Vagina (tissue), 2 donors: ENCODE measurements around the gene SLC41A2. TPM values are rescaled to one million over a fixed set of nuclear protein-coding genes. Genes with fewer than 3 reads are reported as not detected.

Experiments used
- DNase-seq, 2 donors: peaks; one replicate each; pipeline ENCODE4 v3.0.0-alpha.2; 2017; ENCODE audit errors: extremely low spot score in 2 of 2
- H3K27ac ChIP-seq: fragments of 200-600 bp; sonication (generic); one replicate; pipeline ENCODE4 v1.5.1; 2019
- H3K27me3 ChIP-seq: fragments of 200-600 bp; sonication (generic); one replicate; pipeline ENCODE4 v1.5.1; 2019
- H3K36me3 ChIP-seq, 2 donors: fragments of 200-600 bp; sonication (generic); one replicate each; pipeline ENCODE4 v1.5.1; 2017 to 2019
- H3K4me1 ChIP-seq: fragments of 200-600 bp; sonication (generic); one replicate; pipeline ENCODE4 v1.5.1; 2019
- H3K4me3 ChIP-seq, 2 donors: fragments of 200-600 bp; sonication (generic); 1 replicate in 1 of 2; 2 replicates in 1 of 2; pipeline ENCODE4 v1.5.1; 2016 to 2019
- H3K9me3 ChIP-seq: fragments of 200-600 bp; sonication (generic); one replicate; pipeline ENCODE4 v1.5.1; 2019
- POLR2A ChIP-seq, 2 donors: fragments of 450-650 bp; IDR thresholded peaks; one replicate each; pipeline ENCODE4 v1.6.1; 2017; ENCODE audit warnings: antibody characterized with exemption in 2 of 2, mild to moderate bottlenecking in 2 of 2, moderate library complexity in 2 of 2
- POLR2AphosphoS5 ChIP-seq, 2 donors: sonication (generic); formaldehyde crosslinking; IDR thresholded peaks; one replicate each; pipeline ENCODE4 v1.9.0; 2017; ENCODE audit warnings: antibody characterized with exemption in 2 of 2, mild to moderate bottlenecking in 2 of 2, low read depth in 1 of 2; ENCODE audit not compliant: insufficient read depth in 1 of 2
- intact Hi-C: fragments of 100-400 bp; cut with DNase I; formaldehyde crosslinking; loops from one replicate; pipeline ENCODE4 v1.15.1; 2023
- total RNA-seq: library from RNA; depleted of rRNA; stranded (reverse); fragments of >200 nt; gene quantifications from one replicate; pipeline ENCODE4 v1.2.3, GENCODE V29; 2016
- TF ChIP-seq, protein P1 (sequence below), 3 experiments: fragments of 450-650 bp in 2 of 3; fragments of 200-600 bp in 1 of 3; sonication (generic) in 1 of 3; IDR thresholded peaks; one replicate each; pipeline ENCODE4 v1.5.1; 2017 to 2019; ENCODE audit warnings: antibody characterized with exemption in 3 of 3, mild to moderate bottlenecking in 2 of 3, moderate library complexity in 2 of 3

SLC41A2 gene, protein sequence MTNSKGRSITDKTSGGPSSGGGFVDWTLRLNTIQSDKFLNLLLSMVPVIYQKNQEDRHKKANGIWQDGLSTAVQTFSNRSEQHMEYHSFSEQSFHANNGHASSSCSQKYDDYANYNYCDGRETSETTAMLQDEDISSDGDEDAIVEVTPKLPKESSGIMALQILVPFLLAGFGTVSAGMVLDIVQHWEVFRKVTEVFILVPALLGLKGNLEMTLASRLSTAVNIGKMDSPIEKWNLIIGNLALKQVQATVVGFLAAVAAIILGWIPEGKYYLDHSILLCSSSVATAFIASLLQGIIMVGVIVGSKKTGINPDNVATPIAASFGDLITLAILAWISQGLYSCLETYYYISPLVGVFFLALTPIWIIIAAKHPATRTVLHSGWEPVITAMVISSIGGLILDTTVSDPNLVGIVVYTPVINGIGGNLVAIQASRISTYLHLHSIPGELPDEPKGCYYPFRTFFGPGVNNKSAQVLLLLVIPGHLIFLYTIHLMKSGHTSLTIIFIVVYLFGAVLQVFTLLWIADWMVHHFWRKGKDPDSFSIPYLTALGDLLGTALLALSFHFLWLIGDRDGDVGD
- total RNA-seq: 19.9 TPM

DNA sequence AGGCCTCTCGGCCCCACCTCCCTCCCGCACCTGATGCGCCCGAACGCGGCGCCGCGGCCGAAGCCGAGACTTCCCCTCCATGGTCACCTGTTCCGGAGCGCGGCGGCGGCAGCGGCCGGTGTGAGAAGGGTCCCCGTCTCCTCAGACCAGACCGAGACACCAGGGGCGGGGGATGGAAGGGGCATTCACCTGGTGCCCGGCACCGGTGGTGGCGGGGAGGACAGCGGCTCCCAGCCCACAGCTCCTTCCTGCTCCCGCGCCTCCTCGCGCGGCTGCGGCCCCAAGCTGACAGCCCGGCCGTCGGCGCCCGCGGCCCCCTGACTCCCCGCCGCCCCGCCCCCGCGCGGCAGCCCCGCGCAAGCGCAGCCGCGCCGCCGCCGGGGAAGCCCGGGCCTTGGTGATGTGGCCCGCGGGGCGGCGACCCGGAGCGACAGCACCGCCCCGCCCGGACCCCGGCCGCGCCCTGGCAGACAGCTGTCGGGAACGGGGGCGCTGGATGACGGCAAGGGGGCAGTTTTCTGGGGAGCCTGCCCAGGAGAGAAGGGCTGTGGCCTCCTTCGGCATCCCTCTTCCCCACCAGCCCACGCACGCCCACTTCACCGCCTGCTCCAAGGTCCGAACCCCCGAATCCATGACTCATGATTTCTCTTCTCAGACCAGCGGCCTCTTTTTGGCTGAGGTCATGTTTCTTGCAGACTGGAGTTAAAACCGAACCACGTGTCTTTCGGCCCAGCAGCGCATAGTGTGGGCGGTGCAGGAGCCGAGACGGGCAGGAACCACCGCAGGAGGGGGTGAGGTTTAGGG lies at the start of gene SLC41A2:
SLC41A2 (minus strand) TSS at position 290 of the 804 bp plus-strand sequence. CDS start 29,763 bp downstream, outside the sequence.
- no peaks in the 10 kb centered on the region for H3K27me3 ChIP-seq
- H3K27ac ChIP-seq: peak within 1 kb of the TSS; percentile 80
- intact Hi-C loops: no loop called here
- peak in 1 of 2 donors; percentile 94 for DNase-seq
- H3K9me3 ChIP-seq: no peaks in the 10 kb centered on the region
- peaks cover 14% of the 10 kb centered on the region for H3K4me1 ChIP-seq
- no peaks in the 10 kb centered on the region for H3K36me3 ChIP-seq
- H3K4me3 ChIP-seq: peak within 1 kb of the TSS; percentile 66 to 96
- TF ChIP-seq, protein P1, sequence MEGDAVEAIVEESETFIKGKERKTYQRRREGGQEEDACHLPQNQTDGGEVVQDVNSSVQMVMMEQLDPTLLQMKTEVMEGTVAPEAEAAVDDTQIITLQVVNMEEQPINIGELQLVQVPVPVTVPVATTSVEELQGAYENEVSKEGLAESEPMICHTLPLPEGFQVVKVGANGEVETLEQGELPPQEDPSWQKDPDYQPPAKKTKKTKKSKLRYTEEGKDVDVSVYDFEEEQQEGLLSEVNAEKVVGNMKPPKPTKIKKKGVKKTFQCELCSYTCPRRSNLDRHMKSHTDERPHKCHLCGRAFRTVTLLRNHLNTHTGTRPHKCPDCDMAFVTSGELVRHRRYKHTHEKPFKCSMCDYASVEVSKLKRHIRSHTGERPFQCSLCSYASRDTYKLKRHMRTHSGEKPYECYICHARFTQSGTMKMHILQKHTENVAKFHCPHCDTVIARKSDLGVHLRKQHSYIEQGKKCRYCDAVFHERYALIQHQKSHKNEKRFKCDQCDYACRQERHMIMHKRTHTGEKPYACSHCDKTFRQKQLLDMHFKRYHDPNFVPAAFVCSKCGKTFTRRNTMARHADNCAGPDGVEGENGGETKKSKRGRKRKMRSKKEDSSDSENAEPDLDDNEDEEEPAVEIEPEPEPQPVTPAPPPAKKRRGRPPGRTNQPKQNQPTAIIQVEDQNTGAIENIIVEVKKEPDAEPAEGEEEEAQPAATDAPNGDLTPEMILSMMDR (IDR thresholded peaks at IDR 0.05): peak in 1 of 3 experiments; percentile 6
- TF ChIP-seq POLR2A (IDR thresholded peaks at IDR 0.05) (no peak), POLR2AphosphoS5 (IDR thresholded peaks at IDR 0.05; ENCODE audit: insufficient read depth in 1 of 2, low read depth in 1 of 2) (peak in 1 of 2 donors; percentile 49)

DNA sequence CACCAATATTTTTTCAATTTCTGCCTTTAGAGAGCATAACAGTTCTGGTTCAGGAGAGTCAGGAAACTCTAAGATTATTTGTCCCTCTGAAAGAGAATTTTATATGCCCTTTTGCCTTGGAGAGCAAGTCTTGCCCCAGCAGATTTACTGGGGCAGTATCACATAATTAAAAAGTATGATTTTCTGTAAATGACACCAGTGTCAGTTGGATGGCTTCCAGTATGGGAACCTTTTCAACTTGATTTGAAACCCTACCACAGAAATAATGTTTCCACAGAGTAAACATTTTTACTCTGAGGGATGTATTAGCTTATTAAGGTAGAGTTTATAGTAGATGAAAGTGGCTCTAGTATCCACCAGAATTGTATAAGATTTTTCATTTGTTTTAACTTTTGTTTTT lies 43.4 kb upstream of the SLC41A2 start:
- intact Hi-C loops: no loop called here
- no peaks in the 10 kb centered on the region for H3K4me1 ChIP-seq
- no peak overlapping the region for H3K27ac ChIP-seq
- H3K36me3 ChIP-seq: peaks cover 0 to 22% of the 10 kb centered on the region in 2 donors
- no peak overlapping the region for H3K4me3 ChIP-seq
- TF ChIP-seq, protein P1 (IDR thresholded peaks at IDR 0.05): no peak
- TF ChIP-seq POLR2A (IDR thresholded peaks at IDR 0.05): no peak
- DNase-seq: no peak
- H3K9me3 ChIP-seq: no peaks in the 10 kb centered on the region
- no peaks in the 10 kb centered on the region for H3K27me3 ChIP-seq

DNA sequence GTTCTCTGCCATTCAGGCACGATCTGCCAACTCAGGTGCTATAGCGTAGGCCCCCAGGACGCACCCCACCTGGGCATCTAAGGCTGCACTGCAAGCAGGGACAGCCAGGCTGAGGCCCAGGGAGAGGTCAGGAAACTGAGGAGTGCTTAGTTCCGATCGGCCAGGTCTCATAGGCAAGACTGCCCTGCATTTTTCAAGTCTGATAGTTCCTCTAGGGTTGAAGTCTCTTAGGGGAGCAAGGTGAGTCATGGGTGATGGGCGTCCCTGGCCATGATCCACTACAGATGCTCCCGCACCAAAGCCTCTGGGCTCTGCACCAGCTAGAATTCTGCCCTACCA lies 41.2 kb upstream of the SLC41A2 start:
- TF ChIP-seq POLR2AphosphoS5 (IDR thresholded peaks at IDR 0.05; ENCODE audit: insufficient read depth in 1 of 2, low read depth in 1 of 2): no peak
- no peak for TF ChIP-seq POLR2A (IDR thresholded peaks at IDR 0.05)
- TF ChIP-seq, protein P1 (IDR thresholded peaks at IDR 0.05): no peak
- DNase-seq: no peak

DNA sequence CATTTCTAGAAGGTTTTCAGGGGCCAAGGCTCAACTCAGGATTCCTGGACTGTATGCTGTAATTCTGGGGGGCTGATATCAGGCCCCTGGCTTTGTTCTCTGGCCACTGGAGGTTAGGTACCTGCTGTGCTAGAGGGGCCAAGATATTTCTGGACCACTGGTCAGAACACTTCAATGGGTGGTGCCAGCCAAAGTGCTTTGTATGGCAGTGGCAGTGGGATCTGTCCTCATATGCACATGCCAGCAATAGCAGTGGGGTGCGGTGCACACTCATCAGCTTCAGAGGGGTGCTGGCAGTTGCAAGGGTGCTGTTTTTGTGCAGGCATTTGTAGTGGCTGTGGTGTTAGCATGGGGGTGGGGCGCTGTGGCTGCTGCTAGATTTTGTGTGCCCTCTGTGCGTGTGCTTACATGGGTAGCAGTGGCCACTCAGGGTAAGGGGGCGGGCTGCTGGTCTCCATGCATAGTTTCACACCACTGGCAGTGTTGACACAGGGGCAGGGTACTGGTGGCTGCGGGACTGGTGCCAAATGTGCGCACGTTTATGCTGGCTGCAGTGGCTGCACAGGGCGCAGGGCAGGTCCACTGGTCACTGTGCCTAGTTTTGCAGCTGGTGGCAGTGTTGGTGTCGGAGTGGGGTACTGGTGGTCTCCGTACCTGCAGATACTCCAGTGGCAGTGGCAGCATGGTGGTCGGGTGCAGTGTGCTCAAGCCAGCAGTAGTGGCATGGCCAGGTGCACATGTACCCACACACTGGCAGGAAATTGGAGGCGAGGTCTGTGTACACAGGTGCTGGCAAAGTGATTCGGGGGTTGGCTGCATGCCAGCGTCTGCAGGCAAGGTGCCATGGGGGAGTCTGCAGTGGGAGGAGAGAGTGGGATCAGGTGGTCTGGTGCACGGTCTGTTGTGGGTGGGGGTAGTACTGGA lies 40.6 kb upstream of the SLC41A2 start:
- Histone ChIP-seq H3K4me1 (no peaks in the 10 kb centered on the region), H3K9me3 (no peaks in the 10 kb centered on the region), H3K27ac (no peak overlapping the region), H3K36me3 (peaks cover 0 to 35% of the 10 kb centered on the region in 2 donors), H3K27me3 (no peaks in the 10 kb centered on the region), H3K4me3 (no peak overlapping the region)
- intact Hi-C loops: no loop called here
- no peak for TF ChIP-seq POLR2AphosphoS5 (IDR thresholded peaks at IDR 0.05; ENCODE audit: insufficient read depth in 1 of 2, low read depth in 1 of 2)
- TF ChIP-seq, protein P1 (IDR thresholded peaks at IDR 0.05): no peak
- no peak for TF ChIP-seq POLR2A (IDR thresholded peaks at IDR 0.05)
- no peak for DNase-seq

More for the DNA sequence above, 41.2 kb upstream of the SLC41A2 start:
- no peaks in the 10 kb centered on the region for H3K4me1 ChIP-seq
- H3K9me3 ChIP-seq: no peaks in the 10 kb centered on the region
- no peak overlapping the region for H3K27ac ChIP-seq
- H3K27me3 ChIP-seq: no peaks in the 10 kb centered on the region
- intact Hi-C loops: no loop called here
- peaks cover 0 to 29% of the 10 kb centered on the region in 2 donors for H3K36me3 ChIP-seq
- no peak overlapping the region for H3K4me3 ChIP-seq
